ENCODE results near the gene RNF13. TPM values are rescaled to one million over a fixed set of nuclear protein-coding genes. Genes with fewer than 3 reads are reported as not detected.

Gene RNF13
- total and polyA plus RNA-seq, 9 donors = 49.4 to 89.4 (median 54.1) TPM

DNA sequence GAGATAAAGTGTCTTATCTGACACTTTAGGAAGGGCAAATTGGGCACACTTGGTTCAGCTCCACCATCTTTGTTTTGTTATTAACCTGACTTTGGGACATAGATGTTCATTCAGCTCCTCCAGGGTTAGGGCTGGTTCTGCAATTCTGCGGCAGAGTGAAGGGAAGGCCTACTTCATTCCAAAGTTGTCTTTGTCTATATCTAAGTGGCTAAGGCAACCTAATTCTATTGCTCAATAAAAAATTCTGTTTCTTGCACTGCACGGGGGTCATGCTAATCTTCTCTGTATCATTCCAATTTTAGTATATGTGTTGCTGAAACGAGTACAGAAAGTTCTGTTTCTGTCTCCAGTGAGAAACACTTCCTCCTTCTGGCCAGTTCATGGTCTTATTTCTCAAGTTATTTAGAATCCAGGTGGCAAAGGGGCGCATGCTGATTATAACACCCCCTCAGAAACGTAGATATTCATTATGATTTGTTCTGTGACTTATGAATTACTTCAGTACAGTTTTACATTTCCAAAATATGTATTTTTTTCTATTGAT is 104.2 kb downstream of the RNF13 start:
- TF ChIP-seq POLR2A (IDR thresholded peaks at IDR 0.05) (no peak), EP300 (IDR thresholded peaks at IDR 0.05) (no peak)
- TF ChIP-seq, protein P1, sequence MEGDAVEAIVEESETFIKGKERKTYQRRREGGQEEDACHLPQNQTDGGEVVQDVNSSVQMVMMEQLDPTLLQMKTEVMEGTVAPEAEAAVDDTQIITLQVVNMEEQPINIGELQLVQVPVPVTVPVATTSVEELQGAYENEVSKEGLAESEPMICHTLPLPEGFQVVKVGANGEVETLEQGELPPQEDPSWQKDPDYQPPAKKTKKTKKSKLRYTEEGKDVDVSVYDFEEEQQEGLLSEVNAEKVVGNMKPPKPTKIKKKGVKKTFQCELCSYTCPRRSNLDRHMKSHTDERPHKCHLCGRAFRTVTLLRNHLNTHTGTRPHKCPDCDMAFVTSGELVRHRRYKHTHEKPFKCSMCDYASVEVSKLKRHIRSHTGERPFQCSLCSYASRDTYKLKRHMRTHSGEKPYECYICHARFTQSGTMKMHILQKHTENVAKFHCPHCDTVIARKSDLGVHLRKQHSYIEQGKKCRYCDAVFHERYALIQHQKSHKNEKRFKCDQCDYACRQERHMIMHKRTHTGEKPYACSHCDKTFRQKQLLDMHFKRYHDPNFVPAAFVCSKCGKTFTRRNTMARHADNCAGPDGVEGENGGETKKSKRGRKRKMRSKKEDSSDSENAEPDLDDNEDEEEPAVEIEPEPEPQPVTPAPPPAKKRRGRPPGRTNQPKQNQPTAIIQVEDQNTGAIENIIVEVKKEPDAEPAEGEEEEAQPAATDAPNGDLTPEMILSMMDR (IDR thresholded peaks at IDR 0.05) = no peak
- H3K27ac ChIP-seq = no peak overlapping the region
- 47 to 63% (median 49%) methylated on average over 5 of the region's 5 CpGs for WGBS, 3 donors
- intact Hi-C loops (cut with DNase I) = no loop called here
- peaks cover 1% of the 10 kb centered on the region for H3K4me1 ChIP-seq (ENCODE audit: insufficient read depth)
- no peak for DNase-seq
- no peaks in the 10 kb centered on the region for H3K9me3 ChIP-seq
- H3K27me3 ChIP-seq = no peaks in the 10 kb centered on the region
- no peaks in the 10 kb centered on the region for H3K36me3 ChIP-seq
- H3K4me3 ChIP-seq = no peak overlapping the region

DNA sequence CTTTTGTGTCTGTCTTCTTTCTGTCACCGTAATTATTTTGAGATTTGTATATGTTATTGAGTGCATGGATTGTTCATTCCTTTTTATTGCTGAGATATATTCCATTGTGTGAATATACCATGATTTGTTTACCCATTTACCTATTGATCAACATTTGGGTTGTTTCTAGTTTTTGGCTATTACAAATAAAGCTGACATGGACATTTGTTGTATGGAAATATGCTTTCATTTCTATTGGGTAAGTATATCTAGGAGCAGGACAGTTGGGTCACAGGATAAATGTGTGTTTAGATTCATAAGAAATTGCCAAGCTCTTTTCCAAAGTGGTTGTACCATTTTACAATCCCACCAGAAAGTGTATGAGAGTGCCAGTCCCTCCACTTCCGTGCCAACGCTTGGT is 106.5 kb downstream of the RNF13 start:
- H3K36me3 ChIP-seq = no peaks in the 10 kb centered on the region
- TF ChIP-seq, protein P1 (IDR thresholded peaks at IDR 0.05) = no peak
- TF ChIP-seq EP300 (IDR thresholded peaks at IDR 0.05) (no peak), POLR2A (IDR thresholded peaks at IDR 0.05) (no peak)
- 97 to 100% (median 98%) methylated on average over 3 of the region's 3 CpGs for WGBS, 3 donors

DNA sequence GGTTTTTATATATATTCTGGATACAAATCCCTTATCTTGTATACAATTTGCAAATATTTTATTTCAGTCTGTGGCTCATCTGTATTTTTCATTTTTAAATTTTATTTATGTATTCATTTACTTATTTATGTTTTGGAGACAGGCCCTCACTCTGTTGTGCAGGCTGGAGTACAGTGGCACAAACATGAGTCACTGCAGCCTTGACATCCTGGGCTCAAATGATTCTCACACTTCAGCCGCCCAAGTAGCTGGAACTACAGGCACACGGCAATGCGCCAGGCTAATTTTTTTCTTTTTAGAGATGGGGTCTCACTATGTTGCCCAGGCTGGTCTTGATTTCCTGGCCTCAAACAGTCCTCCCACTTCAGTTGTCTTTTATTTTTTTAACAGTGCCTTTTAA is 107.1 kb downstream of the RNF13 start:
- DNase-seq = no peak
- 87 to 92% (median 87%) methylated on average over 3 of the region's 3 CpGs for WGBS, 3 donors
- intact Hi-C loops (cut with DNase I) = no loop called here

More for the DNA sequence above, 106.5 kb downstream of the RNF13 start:
- DNase-seq = no peak
- H3K4me3 ChIP-seq = no peak overlapping the region
- H3K9me3 ChIP-seq = no peaks in the 10 kb centered on the region
- no peaks in the 10 kb centered on the region for H3K27me3 ChIP-seq
- no peak overlapping the region for H3K27ac ChIP-seq
- H3K4me1 ChIP-seq (ENCODE audit: insufficient read depth) = peaks cover 1% of the 10 kb centered on the region
- intact Hi-C loops (cut with DNase I) = no loop called here

DNA sequence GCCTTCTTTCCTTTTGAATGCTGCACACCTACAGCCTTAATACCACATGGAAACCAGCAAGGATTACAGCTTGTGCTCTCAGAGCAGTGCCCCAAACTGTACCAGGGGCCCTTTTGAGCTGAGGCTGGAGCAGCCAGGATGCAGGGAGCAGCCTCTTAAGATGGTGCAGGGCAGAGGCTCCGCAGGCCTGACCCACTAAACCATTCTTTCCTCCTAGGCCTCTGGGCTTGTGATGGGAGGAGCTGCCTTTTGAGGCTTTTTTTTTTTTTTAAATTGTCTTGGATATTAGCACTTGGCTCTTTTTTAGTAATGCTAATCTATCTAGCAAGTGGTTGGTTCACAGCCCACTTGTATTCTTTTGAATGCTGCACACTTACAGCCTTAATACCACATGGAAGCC is 120.0 kb downstream of the RNF13 start:
- no peak for TF ChIP-seq POLR2A (IDR thresholded peaks at IDR 0.05)
- no peak for TF ChIP-seq EP300 (IDR thresholded peaks at IDR 0.05)
- TF ChIP-seq, protein P1 (IDR thresholded peaks at IDR 0.05) = no peak
- DNase-seq = no peak
- Histone ChIP-seq H3K9me3 (no peaks in the 10 kb centered on the region), H3K27ac (no peak overlapping the region), H3K4me1 (ENCODE audit: insufficient read depth) (no peaks in the 10 kb centered on the region), H3K4me3 (no peak overlapping the region), H3K36me3 (no peaks in the 10 kb centered on the region), H3K27me3 (no peaks in the 10 kb centered on the region)
- whole genome bisulfite sequencing, 3 donors = 97 to 100% (median 100%) methylated on average over 1 of the region's 1 CpG
- intact Hi-C loops (cut with DNase I) = no loop called here

More for the DNA sequence above, 107.1 kb downstream of the RNF13 start:
- TF ChIP-seq EP300 (IDR thresholded peaks at IDR 0.05) = no peak
- no peak for TF ChIP-seq POLR2A (IDR thresholded peaks at IDR 0.05)
- TF ChIP-seq, protein P1 (IDR thresholded peaks at IDR 0.05) = no peak
- no peaks in the 10 kb centered on the region for H3K9me3 ChIP-seq
- peaks cover 1% of the 10 kb centered on the region for H3K4me1 ChIP-seq (ENCODE audit: insufficient read depth)
- H3K27ac ChIP-seq = no peak overlapping the region
- H3K36me3 ChIP-seq = no peaks in the 10 kb centered on the region
- H3K4me3 ChIP-seq = no peak overlapping the region
- no peaks in the 10 kb centered on the region for H3K27me3 ChIP-seq
